Neural cell (in vitro differentiated cells): ENCODE measurements around the gene NRG3. TPM values are rescaled to one million over a fixed set of nuclear protein-coding genes. Genes with fewer than 3 reads are reported as not detected.

Source experiments
- H2AFZ ChIP-seq: fragments of 200-600, 300-800 bp; sonication (generic), shearing (Covaris generic); 2 replicates; pipeline ENCODE4 v1.6.0; 2014; ENCODE audit warnings: low read depth, mild to moderate bottlenecking, antibody characterized with exemption, low read length, moderate library complexity
- H3F3A ChIP-seq: fragments of 200-600 bp; shearing (Covaris generic); 2 replicates; pipeline ENCODE4 v1.6.1; 2016; ENCODE audit warnings: mild to moderate bottlenecking, moderate library complexity, mixed read lengths, antibody characterized with exemption, low read length; ENCODE audit not compliant: insufficient read depth, poor library complexity, severe bottlenecking
- H3K27ac ChIP-seq: fragments of 200-600, 300-800 bp; sonication (generic), shearing (Covaris generic); 2 replicates; pipeline ENCODE4 v1.5.1; 2014; ENCODE audit warnings: mild to moderate bottlenecking, low read length, moderate library complexity
- H3K27me3 ChIP-seq: fragments of 300-800, 200-600 bp; sonication (generic), shearing (Covaris generic); 2 replicates; pipeline ENCODE4 v1.6.0; 2014; ENCODE audit warnings: mild to moderate bottlenecking, low read depth, low read length, moderate library complexity; ENCODE audit not compliant: insufficient read depth
- H3K36me3 ChIP-seq: fragments of 300-800, 200-600 bp; sonication (generic), shearing (Covaris generic); 2 replicates; pipeline ENCODE4 v1.5.1; 2014; ENCODE audit warnings: mild to moderate bottlenecking, antibody characterized with exemption, low read length, moderate library complexity; ENCODE audit not compliant: insufficient read depth
- H3K4me2 ChIP-seq: fragments of 300-800, 200-600 bp; sonication (generic), shearing (Covaris generic); 2 replicates; pipeline ENCODE4 v1.6.0; 2014; ENCODE audit warnings: mild to moderate bottlenecking, low read length
- H3K4me3 ChIP-seq: fragments of 300-800, 200-600 bp; sonication (generic), shearing (Covaris generic); 2 replicates; pipeline ENCODE4 v1.5.1; 2014; ENCODE audit warnings: mild to moderate bottlenecking, low read length, moderate library complexity
- H3K79me2 ChIP-seq: fragments of 200-600 bp; shearing (Covaris generic); replicated peaks from 2 replicates; pipeline ENCODE4 v1.6.0; 2014; ENCODE audit warnings: mild to moderate bottlenecking, low read length, moderate library complexity; ENCODE audit not compliant: insufficient read depth
- H3K9ac ChIP-seq: fragments of 300-800, 200-600 bp; sonication (generic), shearing (Covaris generic); 2 replicates; pipeline ENCODE4 v1.6.1; 2016; ENCODE audit warnings: mild to moderate bottlenecking, low read length, mixed read lengths
- H3K9me2 ChIP-seq: fragments of 200-600 bp; shearing (Covaris generic); 2 replicates; pipeline ENCODE4 v1.6.1; 2016; ENCODE audit warnings: mild to moderate bottlenecking, low read length, mixed read lengths; ENCODE audit not compliant: insufficient read depth
- H3K9me3 ChIP-seq: fragments of 200-600, 300-800 bp; sonication (generic), shearing (Covaris generic); 2 replicates; pipeline ENCODE4 v1.6.1; 2016; ENCODE audit warnings: mild to moderate bottlenecking, mixed run types, low read length, moderate library complexity, mixed read lengths
- H4K20me1 ChIP-seq: fragments of 200-600 bp; shearing (Covaris generic); 2 replicates; pipeline ENCODE4 v1.6.1; 2016; ENCODE audit warnings: mild to moderate bottlenecking, mixed run types; ENCODE audit not compliant: insufficient read depth
- CTCF ChIP-seq: fragments of 450-650 bp; IDR thresholded peaks from 2 replicates; pipeline ENCODE4 v1.5.1; 2014; ENCODE audit warnings: antibody characterized with exemption, mild to moderate bottlenecking, moderate library complexity; ENCODE audit not compliant: poor library complexity, severe bottlenecking
- EP300 ChIP-seq: fragments of 450-650 bp; conservative IDR thresholded peaks from 2 replicates; pipeline ENCODE4 v1.6.1; 2014; ENCODE audit warnings: antibody characterized with exemption, mild to moderate bottlenecking, moderate library complexity; ENCODE audit not compliant: poor library complexity, severe bottlenecking
- EZH2 ChIP-seq: fragments of 200-600, 300-800 bp; shearing (Covaris generic), sonication (generic); IDR thresholded peaks from 2 replicates; pipeline ENCODE4 v1.6.1; 2014; ENCODE audit warnings: antibody characterized with exemption, low read length, borderline replicate concordance, mild to moderate bottlenecking; ENCODE audit not compliant: insufficient read depth, poor library complexity, severe bottlenecking
- MXI1 ChIP-seq: fragments of 450-650 bp; conservative IDR thresholded peaks from 2 replicates; pipeline ENCODE4 v1.6.1; 2014; ENCODE audit warnings: antibody characterized with exemption, mild to moderate bottlenecking; ENCODE audit not compliant: poor library complexity, severe bottlenecking
- POLR2AphosphoS5 ChIP-seq: IDR thresholded peaks from 2 replicates; pipeline ENCODE4 v1.6.1; 2012
- RAD21 ChIP-seq: fragments of 450-650 bp; conservative IDR thresholded peaks from 2 replicates; pipeline ENCODE4 v1.6.1; 2014; ENCODE audit warnings: antibody characterized with exemption, mild to moderate bottlenecking, moderate library complexity
- REST ChIP-seq: IDR thresholded peaks from 2 replicates; pipeline ENCODE4 v1.6.1; 2012; ENCODE audit warnings: borderline replicate concordance
- SMC3 ChIP-seq: fragments of 450-650 bp; conservative IDR thresholded peaks from 2 replicates; pipeline ENCODE4 v1.6.1; 2014; ENCODE audit warnings: antibody characterized with exemption, mild to moderate bottlenecking, moderate library complexity; ENCODE audit not compliant: poor library complexity
- TAF1 ChIP-seq: IDR thresholded peaks from 2 replicates; pipeline ENCODE4 v1.6.1; 2012; ENCODE audit warnings: low read depth
- polyA plus RNA-seq: library from polyadenylated mRNA; depleted of rRNA; stranded (reverse); fragments of >200 nt; gene quantifications from 2 replicates; pipeline ENCODE4 v1.2.3, GENCODE V29; 2014

NRG3 gene
- polyA plus RNA-seq, 1 donor from 2014 or later, result 14.0 TPM

GRCh38 chr10:81866753-81867152, 8.2 kb upstream of the NRG3 start:
- no peaks in the 10 kb centered on the region for H3K9me2 ChIP-seq
- H3K4me3 ChIP-seq, result no peak overlapping the region
- H3K27ac ChIP-seq, result no peak overlapping the region
- no peaks in the 10 kb centered on the region for H3K36me3 ChIP-seq
- no peaks in the 10 kb centered on the region for H3F3A ChIP-seq
- no peak overlapping the region for H3K9ac ChIP-seq
- H2AFZ ChIP-seq, result no peak overlapping the region
- no peak overlapping the region for H3K4me2 ChIP-seq
- no peaks in the 10 kb centered on the region for H4K20me1 ChIP-seq
- H3K9me3 ChIP-seq, result no peaks in the 10 kb centered on the region
- H3K79me2 ChIP-seq, result no peaks in the 10 kb centered on the region
- no peak for TF ChIP-seq EP300
- TF ChIP-seq CTCF, result no peak
- TF ChIP-seq EZH2, result no peak
- no peak for TF ChIP-seq RAD21
- TF ChIP-seq REST, result no peak
- no peak for TF ChIP-seq POLR2AphosphoS5
- no peak for TF ChIP-seq SMC3
- no peak for TF ChIP-seq MXI1
- TF ChIP-seq TAF1, result no peak
- H3K27me3 ChIP-seq, result no peaks in the 10 kb centered on the region

- Histone ChIP-seq H3K27me3 (peaks cover under 1% of the 10 kb centered on the region), H3K4me3 (no peak overlapping the region), H2AFZ (no peak overlapping the region), H3K36me3 (no peaks in the 10 kb centered on the region), H3F3A (no peaks in the 10 kb centered on the region), H4K20me1 (no peaks in the 10 kb centered on the region), H3K9ac (no peak overlapping the region), H3K79me2 (no peaks in the 10 kb centered on the region), H3K27ac (no peak overlapping the region), H3K4me2 (no peak overlapping the region), H3K9me3 (no peaks in the 10 kb centered on the region), H3K9me2 (no peaks in the 10 kb centered on the region)
- no peak for TF ChIP-seq REST
- TF ChIP-seq POLR2AphosphoS5, result no peak
- no peak for TF ChIP-seq RAD21
- TF ChIP-seq EP300, result no peak
- no peak for TF ChIP-seq TAF1
- no peak for TF ChIP-seq SMC3
Observed at GRCh38 chr10:81870472-81870871, 4.5 kb upstream of the NRG3 start.
